Measurements from ENCODE around the gene CCDC134. TPM values are rescaled to one million over a fixed set of nuclear protein-coding genes. Genes with fewer than 3 reads are reported as not detected.

The CCDC134 gene
- total and polyA plus RNA-seq, 2 donors (not counting 3 experiments of a cell fraction or from before 2014, with no cell fraction given) = 4.5 to 8.4 TPM

DNA sequence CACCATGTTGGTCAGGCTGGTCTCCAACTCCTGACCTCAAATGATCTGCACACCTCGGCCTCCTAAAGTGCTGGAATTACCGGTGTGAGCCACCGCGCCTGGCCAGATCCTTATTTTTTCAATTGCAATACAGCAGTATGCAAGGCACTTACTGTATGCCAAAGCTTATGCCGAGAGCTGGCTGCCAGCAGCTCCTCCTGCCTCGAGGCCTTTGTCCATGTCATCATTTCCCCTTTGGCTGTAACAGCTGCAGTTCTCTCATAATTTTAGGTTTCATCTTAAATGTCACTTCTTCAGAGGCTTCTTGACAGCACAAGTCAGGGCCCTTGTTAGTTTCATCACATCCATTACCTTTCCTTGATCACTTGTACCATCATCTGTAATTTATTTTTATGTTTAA, 30.9 kb downstream of the CCDC134 start:
- intact Hi-C loops (cut with micrococcal nuclease) = no loop called here

More for the DNA sequence above, 30.9 kb downstream of the CCDC134 start:
- FAIRE-seq (no peak), DNase-seq (ENCODE audit: low read depth, low spot score) (peak; percentile 18)
- Histone ChIP-seq H2AFZ (ENCODE audit: low read depth, low read length) (no peak overlapping the region), H3K4me3 (replicated peaks in 1 of 3; ENCODE audit: insufficient read depth in 1 of 3, low read depth in 1 of 3, low read length in 3 of 3) (no peak overlapping the region), H3K4me2 (ENCODE audit: insufficient read depth, low read length) (no peak overlapping the region), H3K9me1 (replicated peaks; ENCODE audit: control insufficient read depth, extremely low read depth, insufficient read depth, low read length) (no peaks in the 10 kb centered on the region), H3K9me3 (replicated peaks; ENCODE audit: control insufficient read depth, insufficient read depth, low read length) (no peaks in the 10 kb centered on the region), H3K4me1 (ENCODE audit: control insufficient read depth, extremely low read depth, insufficient read depth, low read length) (peaks cover 16% of the 10 kb centered on the region), H3K36me3 (ENCODE audit: control insufficient read depth in 2 of 2, extremely low read depth in 1 of 2, insufficient read depth in 2 of 2, low read length in 2 of 2) (peaks cover 0 to 5% of the 10 kb centered on the region in 2 experiments), H3K27me3 (ENCODE audit: control insufficient read depth in 2 of 2, insufficient read depth in 2 of 2, low read length in 2 of 2) (no peaks in the 10 kb centered on the region), H3K27ac (ENCODE audit: insufficient read depth, low read depth, low read length) (peak overlapping the region; percentile 73), H3K79me2 (ENCODE audit: control insufficient read depth, insufficient read depth, low read length) (peaks cover 30% of the 10 kb centered on the region), H3K9ac (replicated peaks; ENCODE audit: extremely low read depth, insufficient read depth, low read length) (no peak overlapping the region), H4K20me1 (replicated peaks; ENCODE audit: control insufficient read depth, extremely low read depth, insufficient read depth, low read length) (no peaks in the 10 kb centered on the region)
- ChIA-PET CTCF (interaction anchor here (1.0 to 2.4 kb wide), 5 partner anchors 9 to 134 kb away, joined by 3 to 16 read pairs (median 6); partner anchors contain the start of gene CENPM), POLR2A (interaction anchor here (1.3 kb wide), 1 partner anchor 31 kb away, joined by 3 read pairs; the partner anchor contains the start of gene CCDC134)
- BruUV-seq (replicated peaks) = no TSS peak
- dilution Hi-C loops (cut with MboI; ENCODE audit: extremely low pct_ligation_motif_present, low sequenced_read_pairs) = no loop called here
- TF ChIP-seq JUN (IDR thresholded peaks at IDR 0.05; ENCODE audit: borderline replicate concordance, insufficient read depth, insufficient read length, low read depth) (no peak), MYC (IDR thresholded peaks at IDR 0.05; ENCODE audit: low read depth, low read length) (no peak), EZH2 (IDR thresholded peaks at IDR 0.05; ENCODE audit: borderline replicate concordance, low read depth, low read length, severe bottlenecking) (no peak), GATA2 (IDR thresholded peaks at IDR 0.05; ENCODE audit: insufficient read depth, insufficient read length, low read depth, low read length) (no peak), FOS (IDR thresholded peaks at IDR 0.05; ENCODE audit: borderline replicate concordance, insufficient read depth, low read length) (no peak), POLR2AphosphoS5 (IDR thresholded peaks at IDR 0.05; ENCODE audit: insufficient read depth, low read depth, low read length) (no peak), POLR2A (IDR thresholded peaks at IDR 0.05; ENCODE audit: low read depth, low read length) (no peak)
- TF ChIP-seq, protein P1, sequence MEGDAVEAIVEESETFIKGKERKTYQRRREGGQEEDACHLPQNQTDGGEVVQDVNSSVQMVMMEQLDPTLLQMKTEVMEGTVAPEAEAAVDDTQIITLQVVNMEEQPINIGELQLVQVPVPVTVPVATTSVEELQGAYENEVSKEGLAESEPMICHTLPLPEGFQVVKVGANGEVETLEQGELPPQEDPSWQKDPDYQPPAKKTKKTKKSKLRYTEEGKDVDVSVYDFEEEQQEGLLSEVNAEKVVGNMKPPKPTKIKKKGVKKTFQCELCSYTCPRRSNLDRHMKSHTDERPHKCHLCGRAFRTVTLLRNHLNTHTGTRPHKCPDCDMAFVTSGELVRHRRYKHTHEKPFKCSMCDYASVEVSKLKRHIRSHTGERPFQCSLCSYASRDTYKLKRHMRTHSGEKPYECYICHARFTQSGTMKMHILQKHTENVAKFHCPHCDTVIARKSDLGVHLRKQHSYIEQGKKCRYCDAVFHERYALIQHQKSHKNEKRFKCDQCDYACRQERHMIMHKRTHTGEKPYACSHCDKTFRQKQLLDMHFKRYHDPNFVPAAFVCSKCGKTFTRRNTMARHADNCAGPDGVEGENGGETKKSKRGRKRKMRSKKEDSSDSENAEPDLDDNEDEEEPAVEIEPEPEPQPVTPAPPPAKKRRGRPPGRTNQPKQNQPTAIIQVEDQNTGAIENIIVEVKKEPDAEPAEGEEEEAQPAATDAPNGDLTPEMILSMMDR (IDR thresholded peaks at IDR 0.05; ENCODE audit: extremely low read depth in 1 of 2, insufficient read depth in 1 of 2, low read depth in 1 of 2, low read length in 2 of 2) = no peak
- TF ChIP-seq, protein P2, sequence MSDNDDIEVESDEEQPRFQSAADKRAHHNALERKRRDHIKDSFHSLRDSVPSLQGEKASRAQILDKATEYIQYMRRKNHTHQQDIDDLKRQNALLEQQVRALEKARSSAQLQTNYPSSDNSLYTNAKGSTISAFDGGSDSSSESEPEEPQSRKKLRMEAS (IDR thresholded peaks at IDR 0.05; ENCODE audit: insufficient read depth, insufficient read length) = no peak
